GM20000 (cell line): Measurements from ENCODE around the gene ZP3.
"Not testable (repeated sequence)": the region's sequence is repeated elsewhere in the genome, so short reads cannot be mapped to it uniquely, and the experiment has no call there.

Experiments
- DNase-seq: peaks from one replicate; pipeline ENCODE4 v3.0.0; 2012; ENCODE audit warnings: low spot score
- TF ChIP-seq, protein P1 (sequence below): IDR thresholded peaks from 2 replicates; pipeline ENCODE4 v1.5.1; 2012; ENCODE audit warnings: mild to moderate bottlenecking, control low read depth; ENCODE audit errors: extremely low read depth, missing control alignments

The ZP3 gene

DNA sequence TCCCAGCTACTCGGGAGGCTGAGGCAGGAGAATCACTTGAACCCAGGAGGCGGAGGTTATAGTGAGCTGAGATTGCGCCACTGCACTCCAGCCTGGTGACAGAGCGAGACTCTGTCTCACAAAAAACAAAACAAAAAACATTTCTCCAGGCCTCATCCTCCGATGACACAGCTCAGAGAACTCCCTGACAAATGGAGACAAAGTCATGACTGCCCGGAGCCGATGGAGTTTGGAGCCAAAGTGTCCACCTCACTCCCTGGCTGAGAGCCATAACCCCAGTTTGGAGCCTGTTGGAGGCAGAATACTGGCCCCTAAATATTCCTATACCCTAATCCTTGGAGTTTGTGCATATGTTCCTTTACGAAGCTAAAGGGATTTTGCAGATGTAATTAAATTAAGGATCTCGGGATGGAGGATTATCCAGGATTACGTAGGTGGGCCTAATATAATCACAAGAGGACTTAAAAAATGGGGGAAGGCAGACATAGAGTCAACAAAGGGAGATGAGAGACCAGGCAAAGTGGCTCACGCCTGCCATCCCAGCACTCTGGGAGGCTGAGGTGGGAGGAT is 38.0 kb upstream of the ZP3 start:
- DNase-seq: no peak
- TF ChIP-seq, protein P1, sequence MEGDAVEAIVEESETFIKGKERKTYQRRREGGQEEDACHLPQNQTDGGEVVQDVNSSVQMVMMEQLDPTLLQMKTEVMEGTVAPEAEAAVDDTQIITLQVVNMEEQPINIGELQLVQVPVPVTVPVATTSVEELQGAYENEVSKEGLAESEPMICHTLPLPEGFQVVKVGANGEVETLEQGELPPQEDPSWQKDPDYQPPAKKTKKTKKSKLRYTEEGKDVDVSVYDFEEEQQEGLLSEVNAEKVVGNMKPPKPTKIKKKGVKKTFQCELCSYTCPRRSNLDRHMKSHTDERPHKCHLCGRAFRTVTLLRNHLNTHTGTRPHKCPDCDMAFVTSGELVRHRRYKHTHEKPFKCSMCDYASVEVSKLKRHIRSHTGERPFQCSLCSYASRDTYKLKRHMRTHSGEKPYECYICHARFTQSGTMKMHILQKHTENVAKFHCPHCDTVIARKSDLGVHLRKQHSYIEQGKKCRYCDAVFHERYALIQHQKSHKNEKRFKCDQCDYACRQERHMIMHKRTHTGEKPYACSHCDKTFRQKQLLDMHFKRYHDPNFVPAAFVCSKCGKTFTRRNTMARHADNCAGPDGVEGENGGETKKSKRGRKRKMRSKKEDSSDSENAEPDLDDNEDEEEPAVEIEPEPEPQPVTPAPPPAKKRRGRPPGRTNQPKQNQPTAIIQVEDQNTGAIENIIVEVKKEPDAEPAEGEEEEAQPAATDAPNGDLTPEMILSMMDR: no peak

DNA sequence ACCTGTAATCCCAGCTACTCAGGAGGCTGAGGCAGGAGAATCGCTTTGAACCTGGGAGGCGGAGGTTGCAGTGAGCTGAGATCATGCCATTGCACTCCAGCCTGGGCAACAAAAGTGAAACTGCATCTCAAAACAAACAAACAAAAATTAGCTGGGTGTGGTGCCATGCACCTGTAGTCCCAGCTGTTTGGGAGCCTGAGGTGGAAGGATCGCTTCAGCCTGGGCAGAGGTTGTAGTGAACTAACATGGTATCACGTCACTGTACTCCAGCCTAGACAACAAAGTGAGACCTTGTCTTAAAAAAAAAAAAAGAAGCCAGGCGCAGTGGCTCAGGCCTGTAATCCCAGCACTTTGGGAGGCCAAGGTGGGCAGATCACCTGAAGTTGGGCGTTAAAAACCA is 37.0 kb upstream of the ZP3 start:
- not testable (repeated sequence) for DNase-seq

DNA sequence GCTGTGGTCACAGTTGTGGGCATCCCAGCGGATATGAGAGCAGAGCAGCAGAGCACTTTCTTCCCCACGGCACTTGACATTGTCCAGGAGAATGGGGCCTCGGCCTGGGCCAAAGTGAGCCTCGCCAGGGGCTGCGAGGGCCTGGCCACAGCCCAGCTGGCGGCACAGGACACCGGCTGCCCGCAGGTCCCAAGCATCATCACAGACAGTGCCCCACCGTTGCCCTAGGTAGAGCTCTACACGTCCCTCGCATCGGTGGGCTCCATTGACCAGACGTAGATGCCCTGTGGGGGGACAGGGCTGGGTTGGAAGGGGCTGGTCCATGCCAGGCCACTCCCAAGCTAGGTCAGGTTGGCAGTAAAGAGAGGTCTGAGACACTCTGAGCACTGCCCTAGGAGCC is 34.7 kb upstream of the ZP3 start:
- TF ChIP-seq, protein P1: no peak

DNA sequence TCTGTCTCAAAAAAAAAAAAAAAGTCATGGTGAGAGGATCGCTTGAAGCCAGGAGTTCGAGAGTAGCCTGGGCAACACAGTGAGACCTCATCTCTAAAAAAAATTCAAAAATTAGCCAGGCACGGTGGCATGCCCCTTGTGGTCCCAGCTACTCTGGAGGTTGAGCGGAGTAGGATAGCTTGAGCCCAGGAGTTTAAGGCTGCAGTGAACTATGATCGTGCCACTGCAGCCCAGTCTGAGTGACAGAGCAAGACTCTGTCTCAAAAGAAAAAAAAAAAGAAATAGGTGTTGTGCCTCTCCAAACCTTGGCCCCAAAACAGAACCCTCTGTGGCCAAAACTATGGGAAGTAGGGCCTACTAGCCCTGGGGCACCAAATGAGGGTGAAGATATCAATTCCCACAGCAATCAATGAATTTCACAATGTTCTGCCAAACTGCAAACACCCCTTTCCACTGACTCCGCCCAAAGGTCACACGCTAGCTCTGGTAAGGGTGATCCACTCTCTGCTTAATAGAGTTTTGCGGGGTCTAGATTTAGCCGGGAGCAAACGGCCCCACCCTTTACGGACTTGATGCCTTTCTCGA is 32.1 kb upstream of the ZP3 start:
- DNase-seq: no peak

More for the DNA sequence above, 34.7 kb upstream of the ZP3 start:
- DNase-seq: no peak

DNA sequence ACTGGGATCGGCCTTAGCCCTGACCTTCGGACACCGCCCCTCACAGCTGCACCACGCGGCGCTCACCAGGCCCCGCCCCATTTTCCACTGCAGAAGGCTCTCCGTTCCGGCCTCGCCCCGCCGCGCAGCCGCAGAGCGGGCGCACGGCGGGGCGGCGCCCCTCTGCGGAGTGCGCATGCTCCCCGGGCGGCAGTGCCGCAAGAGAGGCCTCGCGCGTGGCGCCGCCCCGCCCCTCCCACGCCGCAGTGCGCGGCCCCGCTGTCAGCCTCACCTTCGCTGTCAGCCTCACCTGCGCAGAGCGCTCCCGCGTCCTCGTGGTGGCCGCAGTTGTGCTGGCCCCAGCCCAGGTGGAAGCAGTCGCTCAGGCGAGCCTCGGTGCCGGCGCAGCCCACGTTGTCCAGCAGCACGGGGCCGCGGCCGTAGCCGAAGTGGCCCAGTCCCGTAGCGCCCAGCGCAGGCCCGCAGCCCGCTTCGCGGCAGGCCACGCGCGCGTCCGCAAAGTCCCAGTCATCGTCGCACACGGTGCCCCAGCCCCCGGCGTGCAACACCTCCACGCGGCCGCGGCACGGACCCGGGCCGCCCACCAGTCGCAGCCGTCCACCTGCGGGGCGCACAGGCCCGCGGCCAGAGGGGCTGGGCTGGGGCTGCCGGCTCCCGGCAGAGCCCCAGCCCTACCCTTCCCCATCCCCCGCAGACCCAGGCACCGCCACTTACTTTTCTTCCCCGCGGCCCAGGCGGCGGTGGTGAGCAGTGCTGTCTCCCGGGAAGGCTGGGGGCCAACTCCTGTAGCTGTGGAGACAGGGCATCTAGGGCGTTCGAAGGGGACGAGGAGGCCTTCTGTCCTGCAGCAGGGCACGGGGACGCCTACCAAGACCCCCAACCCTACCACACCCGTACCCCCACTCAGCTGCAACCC is 31.4 kb upstream of the ZP3 start:
- TF ChIP-seq, protein P1: no peak
- peak; percentile 100 for DNase-seq

More for the DNA sequence above, 32.1 kb upstream of the ZP3 start:
- TF ChIP-seq, protein P1: no peak

DNA sequence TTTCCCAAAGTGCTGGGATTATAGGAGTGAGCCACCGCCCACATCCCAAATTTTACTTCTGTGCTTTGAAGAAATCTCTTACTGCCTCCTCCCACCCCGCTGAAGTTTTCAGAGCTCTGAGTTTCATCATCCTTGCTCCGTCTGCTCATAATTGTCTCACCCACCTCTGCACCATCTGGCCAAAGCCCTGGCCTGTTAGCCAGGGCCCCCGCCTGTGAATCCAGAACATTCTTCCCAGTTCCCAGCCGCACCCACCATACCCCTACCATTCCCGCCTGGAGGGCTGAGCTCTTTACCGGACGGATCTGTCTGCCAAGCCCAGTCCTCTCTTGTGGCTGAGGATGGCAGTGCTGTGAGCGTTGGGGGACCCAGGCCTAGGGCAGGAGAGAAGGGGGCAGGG is 29.8 kb upstream of the ZP3 start:
- TF ChIP-seq, protein P1: no peak
- DNase-seq: no peak

DNA sequence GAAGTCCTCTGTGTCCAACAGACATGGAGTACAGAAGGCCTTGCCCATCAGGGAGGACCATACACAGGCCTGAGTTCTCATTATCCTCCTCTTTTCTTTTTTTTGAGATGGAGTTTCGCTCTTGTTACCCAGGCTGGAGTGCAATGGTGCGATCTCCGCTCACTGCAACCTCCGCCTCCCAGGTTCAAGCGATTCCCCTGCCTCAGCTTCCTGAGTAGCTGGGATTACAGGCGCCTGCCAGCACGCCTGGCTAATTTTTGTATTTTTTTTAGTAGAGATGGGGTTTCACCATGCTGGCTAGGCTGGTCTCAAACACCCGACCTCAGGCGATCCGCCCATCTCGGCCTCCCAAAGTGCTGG is 29.2 kb upstream of the ZP3 start:
- DNase-seq: not testable (repeated sequence)

DNA sequence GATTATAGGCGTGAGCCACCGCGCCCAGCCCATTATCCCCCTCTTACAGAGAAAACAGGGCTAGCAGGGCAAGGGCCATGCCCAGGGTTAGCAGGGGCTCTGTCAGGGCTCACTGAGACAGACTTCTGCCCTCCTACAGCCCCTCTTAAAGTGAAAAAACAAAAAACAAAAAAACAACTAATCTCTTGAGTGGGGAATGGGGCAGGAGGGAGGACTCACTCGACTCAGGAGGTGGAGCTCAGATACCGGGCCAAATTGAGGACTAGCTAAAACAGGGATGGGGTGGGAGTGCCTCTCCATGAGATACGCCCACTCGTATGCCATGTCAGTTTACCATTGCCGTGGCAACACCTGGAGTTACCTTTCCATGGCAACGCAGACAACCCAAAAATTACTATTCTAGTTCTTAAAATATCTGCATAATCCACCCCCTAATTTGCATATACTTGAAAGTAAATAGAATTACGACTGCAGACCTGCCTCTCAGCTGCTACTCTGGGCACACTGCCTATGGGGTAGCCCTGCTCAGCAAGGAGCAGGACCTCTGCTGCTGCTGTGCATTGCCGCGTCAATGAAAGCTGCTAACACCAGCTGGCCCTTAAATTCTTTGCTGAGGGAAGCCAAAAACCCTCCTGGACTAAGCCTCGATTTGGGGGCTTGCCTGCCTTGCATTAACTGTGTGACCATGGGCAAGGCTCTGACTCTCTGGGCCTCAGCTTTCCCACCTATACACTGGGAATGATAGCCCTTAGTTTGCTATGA is 28.6 kb upstream of the ZP3 start:
- TF ChIP-seq, protein P1: no peak
- no peak for DNase-seq
